Measurements from ENCODE around the gene ARPC1B. TPM values are rescaled to one million over a fixed set of nuclear protein-coding genes. Genes with fewer than 3 reads are reported as not detected.
A peak's percentile ranks its signal among the peaks of the same experiment; 100 is the strongest.

The ARPC1B gene
- polyA plus RNA-seq, 1 of the 3 experiments (the other 2 are of a cell fraction), result 836 TPM

- H3K9ac ChIP-seq, result no peak overlapping the region
- no peaks in the 10 kb centered on the region for H3K27me3 ChIP-seq (ENCODE audit: insufficient read depth)
- peaks cover 0 to 5% of the 10 kb centered on the region in 2 experiments; a peak in 1 of 4 replicates for H3K4me1 ChIP-seq (ENCODE audit: control insufficient read depth in 1 of 2, insufficient read depth in 2 of 2, low read depth in 1 of 2, low read length in 1 of 2)
- TF ChIP-seq USF1 (IDR thresholded peaks at IDR 0.05; ENCODE audit: borderline replicate concordance, low read depth), result no peak
- peak; percentile 14; the same call in 1 of the 2 replicates for TF ChIP-seq SIN3A (IDR thresholded peaks at IDR 0.05; ENCODE audit: borderline replicate concordance, low read depth, low read length)
- H2AFZ ChIP-seq (ENCODE audit: low read depth), result no peak overlapping the region
- WGBS (ENCODE audit: low lambda C conversion rate), result 79% methylated on average over 5 of the region's 6 CpGs
- no peak overlapping the region for H3K4me3 ChIP-seq (ENCODE audit: low read depth in 2 of 2, low read length in 1 of 2)
- H3K9me3 ChIP-seq, result no peaks in the 10 kb centered on the region
- peaks cover 61% of the 10 kb centered on the region for H4K20me1 ChIP-seq (ENCODE audit: insufficient read depth)
- H3K4me2 ChIP-seq, result no peak overlapping the region
- CTCF ChIA-PET, result interaction anchor here (2.8 to 3.2 kb wide), 2 partner anchors 9 to 16 kb away, joined by 10 to 16 read pairs; partner anchors contain the start of genes BUD31 and PDAP1
- DNase-seq, result no peak
- H3K79me2 ChIP-seq (ENCODE audit: insufficient read depth), result peaks cover 34% of the 10 kb centered on the region
- no peaks in the 10 kb centered on the region for H3K9me2 ChIP-seq
- no peak overlapping the region for H3K27ac ChIP-seq (ENCODE audit: low read depth in 2 of 2, low read length in 1 of 2)
- peaks cover 56% of the 10 kb centered on the region for H3F3A ChIP-seq (replicated peaks; ENCODE audit: insufficient read depth)
- H3K36me3 ChIP-seq (replicated peaks in 1 of 2; ENCODE audit: control insufficient read depth in 1 of 2, insufficient read depth in 2 of 2, low read length in 1 of 2), result peaks cover 56 to 74% of the 10 kb centered on the region in 2 experiments
- POLR2A ChIA-PET, result interaction anchor here (10.2 kb wide), 1 partner anchor 8 kb away, joined by 102 read pairs; the partner anchor contains the start of genes BUD31 and PDAP1
These were observed 25.1 kb downstream of the ARPC1B start for GRCh38 chr7:99399597-99399996.

GRCh38 chr7:99402854-99403253 lies 28.3 kb downstream of the ARPC1B start:
- no peaks in the 10 kb centered on the region for H3K9me3 ChIP-seq
- H3K27me3 ChIP-seq (ENCODE audit: insufficient read depth), result no peaks in the 10 kb centered on the region
- H3K4me3 ChIP-seq (ENCODE audit: low read depth in 2 of 2, low read length in 1 of 2), result no peak overlapping the region
- peaks cover 48 to 51% of the 10 kb centered on the region in 2 experiments for H3K36me3 ChIP-seq (replicated peaks in 1 of 2; ENCODE audit: control insufficient read depth in 1 of 2, insufficient read depth in 2 of 2, low read length in 1 of 2)
- no peaks in the 10 kb centered on the region for H3K9me2 ChIP-seq
- DNase-seq, result no peak
- peaks cover 9 to 19% of the 10 kb centered on the region in 2 experiments; a peak in 3 of 4 replicates for H3K4me1 ChIP-seq (ENCODE audit: control insufficient read depth in 1 of 2, insufficient read depth in 2 of 2, low read depth in 1 of 2, low read length in 1 of 2)
- no peak overlapping the region for H3K4me2 ChIP-seq
- H3K9ac ChIP-seq, result no peak overlapping the region
- H2AFZ ChIP-seq (ENCODE audit: low read depth), result no peak overlapping the region
- CTCF ChIA-PET, result interaction anchor here (1.1 kb wide), 2 partner anchors 9 to 37 kb away, joined by 3 to 5 read pairs; no protein-coding TSS in a partner anchor
- POLR2A ChIA-PET, result interaction anchor here (3.1 kb wide), 1 partner anchor 10 kb away, joined by 25 read pairs; no protein-coding TSS in a partner anchor
- peaks cover 28% of the 10 kb centered on the region for H3F3A ChIP-seq (replicated peaks; ENCODE audit: insufficient read depth)
- H3K79me2 ChIP-seq (ENCODE audit: insufficient read depth), result peaks cover 67% of the 10 kb centered on the region
- no peak overlapping the region for H3K27ac ChIP-seq (ENCODE audit: low read depth in 2 of 2, low read length in 1 of 2)
- no peak for TF ChIP-seq MEF2A (IDR thresholded peaks at IDR 0.05; ENCODE audit: borderline replicate concordance, low read depth)
- TF ChIP-seq TCF12 (IDR thresholded peaks at IDR 0.05), result no peak
- TF ChIP-seq TEAD4 (IDR thresholded peaks at IDR 0.05; ENCODE audit: borderline replicate concordance, insufficient read depth), result no peak
- H4K20me1 ChIP-seq (ENCODE audit: insufficient read depth), result peaks cover 61% of the 10 kb centered on the region
- 100% methylated on average over 3 of the region's 3 CpGs for WGBS (ENCODE audit: low lambda C conversion rate)

DNA sequence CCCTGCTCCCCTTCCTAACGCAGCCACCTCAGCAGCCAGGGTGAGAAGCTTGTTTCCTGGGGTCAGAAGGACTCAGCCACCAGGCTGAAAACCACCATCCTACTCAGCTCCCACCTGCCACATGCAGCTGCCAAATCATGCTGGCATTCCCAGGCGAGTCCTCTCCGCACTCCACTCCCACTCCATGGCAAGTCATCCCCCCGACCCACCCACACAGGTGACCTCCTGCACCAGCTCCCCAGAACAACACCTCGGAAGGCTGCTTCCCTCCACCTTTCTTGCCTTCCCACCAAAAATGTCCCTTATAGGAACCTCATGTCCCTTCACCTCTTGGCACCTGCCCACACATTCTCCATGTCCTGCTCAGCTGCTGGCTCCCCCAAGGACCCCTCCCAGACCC lies 29.2 kb downstream of the ARPC1B start:
- Histone ChIP-seq H4K20me1 (ENCODE audit: insufficient read depth) (peaks cover 61% of the 10 kb centered on the region), H3K27me3 (ENCODE audit: insufficient read depth) (no peaks in the 10 kb centered on the region), H3K4me3 (ENCODE audit: low read depth in 2 of 2, low read length in 1 of 2) (no peak overlapping the region), H3F3A (replicated peaks; ENCODE audit: insufficient read depth) (peaks cover 20% of the 10 kb centered on the region), H3K27ac (ENCODE audit: low read depth in 2 of 2, low read length in 1 of 2) (no peak overlapping the region), H3K4me2 (no peak overlapping the region), H3K9me2 (no peaks in the 10 kb centered on the region), H2AFZ (ENCODE audit: low read depth) (no peak overlapping the region), H3K4me1 (ENCODE audit: control insufficient read depth in 1 of 2, insufficient read depth in 2 of 2, low read depth in 1 of 2, low read length in 1 of 2) (peaks cover 9 to 19% of the 10 kb centered on the region in 2 experiments; a peak in 3 of 4 replicates), H3K36me3 (replicated peaks in 1 of 2; ENCODE audit: control insufficient read depth in 1 of 2, insufficient read depth in 2 of 2, low read length in 1 of 2) (peaks cover 48% of the 10 kb centered on the region in 2 experiments), H3K9ac (no peak overlapping the region), H3K79me2 (ENCODE audit: insufficient read depth) (peaks cover 76% of the 10 kb centered on the region), H3K9me3 (no peaks in the 10 kb centered on the region)
- DNase-seq, result no peak
- ChIA-PET CTCF (interaction anchor here (1.1 kb wide), 1 partner anchor 38 kb away, joined by 5 read pairs; no protein-coding TSS in a partner anchor), POLR2A (interaction anchor here (3.1 kb wide), 1 partner anchor 11 kb away, joined by 25 read pairs; no protein-coding TSS in a partner anchor)
- WGBS (ENCODE audit: low lambda C conversion rate), result 89% methylated on average over 5 of the region's 5 CpGs
- no peak for TF ChIP-seq ZBTB33 (IDR thresholded peaks at IDR 0.05; ENCODE audit: borderline replicate concordance, low read depth)
- TF ChIP-seq FOXM1 (IDR thresholded peaks at IDR 0.05; ENCODE audit: low read depth), result no peak
- no peak for TF ChIP-seq MXI1 (IDR thresholded peaks at IDR 0.05; ENCODE audit: low read depth, low read length)
- no peak for TF ChIP-seq CHD2 (IDR thresholded peaks at IDR 0.05; ENCODE audit: low read length, partially characterized antibody)
- TF ChIP-seq JUND (IDR thresholded peaks at IDR 0.05), result no peak
- no peak for TF ChIP-seq MEF2A (IDR thresholded peaks at IDR 0.05; ENCODE audit: borderline replicate concordance, low read depth)
- TF ChIP-seq RAD21 (IDR thresholded peaks at IDR 0.05; ENCODE audit: low read length), result no peak
- no peak for TF ChIP-seq GABPA (IDR thresholded peaks at IDR 0.05; ENCODE audit: low read depth)
- TF ChIP-seq, protein P1, sequence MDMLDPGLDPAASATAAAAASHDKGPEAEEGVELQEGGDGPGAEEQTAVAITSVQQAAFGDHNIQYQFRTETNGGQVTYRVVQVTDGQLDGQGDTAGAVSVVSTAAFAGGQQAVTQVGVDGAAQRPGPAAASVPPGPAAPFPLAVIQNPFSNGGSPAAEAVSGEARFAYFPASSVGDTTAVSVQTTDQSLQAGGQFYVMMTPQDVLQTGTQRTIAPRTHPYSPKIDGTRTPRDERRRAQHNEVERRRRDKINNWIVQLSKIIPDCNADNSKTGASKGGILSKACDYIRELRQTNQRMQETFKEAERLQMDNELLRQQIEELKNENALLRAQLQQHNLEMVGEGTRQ (IDR thresholded peaks at IDR 0.05; ENCODE audit: borderline replicate concordance, low read depth, low read length), result no peak
- no peak for TF ChIP-seq IRF3 (IDR thresholded peaks at IDR 0.05; ENCODE audit: low read depth, low read length)
- no peak for TF ChIP-seq FOSL2 (IDR thresholded peaks at IDR 0.05; ENCODE audit: borderline replicate concordance, low read depth)
- TF ChIP-seq RCOR1 (IDR thresholded peaks at IDR 0.05; ENCODE audit: low read length), result no peak
- TF ChIP-seq EP300 (IDR thresholded peaks at IDR 0.05; ENCODE audit: borderline replicate concordance in 1 of 2, low read depth in 1 of 2, low read length in 1 of 2), result no peak

All from SK-N-SH (cell line).